Trophoblast cell (in vitro differentiated cells and primary cell): ENCODE data around the gene NDE1.

Experiments
- DNase-seq, 2 donors: peaks; one replicate each; pipeline ENCODE4 v3.0.0-alpha.2; 2016
- H2AFZ ChIP-seq: 2 replicates; pipeline ENCODE4 v1.6.1; 2013; ENCODE audit warnings: low read length, moderate library complexity, mild to moderate bottlenecking; ENCODE audit not compliant: insufficient read depth, poor library complexity
- H2AK5ac ChIP-seq: 2 replicates; pipeline ENCODE4 v1.6.1; 2013; ENCODE audit warnings: mild to moderate bottlenecking, low read length
- H2BK120ac ChIP-seq: 2 replicates; pipeline ENCODE4 v1.6.1; 2013; ENCODE audit warnings: low read length, mild to moderate bottlenecking, moderate library complexity; ENCODE audit not compliant: insufficient read depth, poor library complexity
- H2BK12ac ChIP-seq: 2 replicates; pipeline ENCODE4 v1.6.1; 2013; ENCODE audit warnings: mild to moderate bottlenecking, low read length, moderate library complexity
- H2BK5ac ChIP-seq: 2 replicates; pipeline ENCODE4 v1.6.1; 2013; ENCODE audit warnings: low read length, low read depth, moderate library complexity, mild to moderate bottlenecking; ENCODE audit not compliant: poor library complexity
- H3K14ac ChIP-seq: 2 replicates; pipeline ENCODE4 v1.6.1; 2013; ENCODE audit warnings: mild to moderate bottlenecking, low read length
- H3K18ac ChIP-seq: 2 replicates; pipeline ENCODE4 v1.6.1; 2013; ENCODE audit warnings: mild to moderate bottlenecking, low read length
- H3K23ac ChIP-seq: 2 replicates; pipeline ENCODE4 v1.6.1; 2013; ENCODE audit warnings: low read length
- H3K27ac ChIP-seq: 2 replicates; pipeline ENCODE4 v1.5.1; 2013; ENCODE audit warnings: low read depth, mild to moderate bottlenecking, inconsistent platforms, low read length, moderate library complexity
- H3K27me3 ChIP-seq: 2 replicates; pipeline ENCODE4 v1.6.1; 2013; ENCODE audit warnings: inconsistent platforms, mild to moderate bottlenecking, low read length, moderate library complexity; ENCODE audit not compliant: insufficient read depth
- H3K36me3 ChIP-seq, 2 experiments: 1 replicate in 1 of 2; 2 replicates in 1 of 2; pipeline ENCODE4 v1.6.1; 2013; ENCODE audit warnings: low read length in 2 of 2, mild to moderate bottlenecking in 2 of 2, moderate library complexity in 1 of 2; ENCODE audit not compliant: insufficient read depth in 2 of 2, control insufficient read depth in 1 of 2
- H3K4ac ChIP-seq: 2 replicates; pipeline ENCODE4 v1.6.1; 2013; ENCODE audit warnings: low read depth, mild to moderate bottlenecking, low read length, moderate library complexity
- H3K4me1 ChIP-seq, 2 experiments: 1 replicate in 1 of 2; 2 replicates in 1 of 2; pipeline ENCODE4 v1.6.1; 2013; ENCODE audit warnings: low read length in 2 of 2, mild to moderate bottlenecking in 2 of 2, moderate library complexity in 1 of 2; ENCODE audit not compliant: insufficient read depth in 2 of 2, control insufficient read depth in 1 of 2
- H3K4me2 ChIP-seq: 2 replicates; pipeline ENCODE4 v1.6.1; 2013; ENCODE audit warnings: inconsistent platforms, mild to moderate bottlenecking, low read length, moderate library complexity
- H3K4me3 ChIP-seq: 2 replicates; pipeline ENCODE4 v1.5.1; 2013; ENCODE audit warnings: mild to moderate bottlenecking, low read depth, low read length, inconsistent platforms
- H3K79me1 ChIP-seq: one replicate; pipeline ENCODE4 v1.6.1; 2013; ENCODE audit warnings: low read length
- H3K79me2 ChIP-seq: 2 replicates; pipeline ENCODE4 v1.6.1; 2013; ENCODE audit warnings: low read length, mild to moderate bottlenecking; ENCODE audit not compliant: control insufficient read depth, insufficient read depth, poor library complexity
- H3K9ac ChIP-seq: 2 replicates; pipeline ENCODE4 v1.6.1; 2013; ENCODE audit warnings: mild to moderate bottlenecking, low read length
- H3K9me3 ChIP-seq: 2 replicates; pipeline ENCODE4 v1.6.1; 2013; ENCODE audit warnings: low read depth, mild to moderate bottlenecking, control low read depth, inconsistent platforms, low read length; ENCODE audit not compliant: insufficient read depth
- H4K12ac ChIP-seq: 2 replicates; pipeline ENCODE4 v1.6.1; 2013; ENCODE audit warnings: low read depth, mild to moderate bottlenecking, low read length, moderate library complexity
- H4K8ac ChIP-seq: 2 replicates; pipeline ENCODE4 v1.6.1; 2013; ENCODE audit warnings: low read depth, mild to moderate bottlenecking, low read length, moderate library complexity
- H4K91ac ChIP-seq: one replicate; pipeline ENCODE4 v1.6.1; 2013; ENCODE audit warnings: low read depth, mild to moderate bottlenecking, low read length, moderate library complexity
- WGBS: extraction: QIAGEN DNeasy Blood & Tissue Kit; methylation state at CpG from one replicate; pipeline ENCODE4 v1.1.7; 2013; ENCODE audit warnings: missing lambda C conversion rate; ENCODE audit not compliant: insufficient read length, insufficient coverage; ENCODE audit errors: extremely low coverage; 5-methylcytosine and 5-hydroxymethylcytosine counted together

NDE1 gene

GRCh38 chr16:15660203-15660601 lies 10.2 kb downstream of the NDE1 start:
- H4K8ac ChIP-seq = no peak overlapping the region
- H3K79me1 ChIP-seq = no peaks in the 10 kb centered on the region
- DNase-seq = no peak
- H3K4ac ChIP-seq = no peak overlapping the region
- no peak overlapping the region for H2AFZ ChIP-seq
- no peak overlapping the region for H3K9ac ChIP-seq
- H3K79me2 ChIP-seq = no peaks in the 10 kb centered on the region
- no peak overlapping the region for H2BK5ac ChIP-seq
- H3K4me2 ChIP-seq = no peak overlapping the region
- WGBS = no CpG with 5 or more reads among the region's 5 CpGs
- H3K27me3 ChIP-seq = no peaks in the 10 kb centered on the region
- H2BK120ac ChIP-seq = no peak overlapping the region
- H3K36me3 ChIP-seq = peaks cover 3 to 8% of the 10 kb centered on the region in 2 experiments
- H3K18ac ChIP-seq = no peak overlapping the region
- H3K27ac ChIP-seq = no peak overlapping the region
- no peak overlapping the region for H2BK12ac ChIP-seq
- H4K91ac ChIP-seq = no peak overlapping the region
- no peak overlapping the region for H2AK5ac ChIP-seq
- H3K14ac ChIP-seq = no peak overlapping the region
- H3K9me3 ChIP-seq = no peaks in the 10 kb centered on the region
- no peak overlapping the region for H3K23ac ChIP-seq
- H3K4me1 ChIP-seq = no peaks in the 10 kb centered on the region
- H3K4me3 ChIP-seq = no peak overlapping the region
- no peak overlapping the region for H4K12ac ChIP-seq

GRCh38 chr16:15665107-15665506 lies 15.1 kb downstream of the NDE1 start:
- Histone ChIP-seq H3K18ac (no peak overlapping the region), H3K4me1 (no peaks in the 10 kb centered on the region), H2BK120ac (no peak overlapping the region), H2AFZ (no peak overlapping the region), H4K12ac (no peak overlapping the region), H2AK5ac (no peak overlapping the region), H3K4me3 (no peak overlapping the region), H4K8ac (no peak overlapping the region), H3K79me1 (no peaks in the 10 kb centered on the region), H3K9me3 (no peaks in the 10 kb centered on the region), H3K27ac (no peak overlapping the region), H3K27me3 (no peaks in the 10 kb centered on the region), H3K14ac (no peak overlapping the region), H3K23ac (no peak overlapping the region), H3K4ac (no peak overlapping the region), H3K9ac (no peak overlapping the region), H2BK5ac (no peak overlapping the region), H3K79me2 (no peaks in the 10 kb centered on the region), H4K91ac (no peak overlapping the region), H3K4me2 (no peak overlapping the region), H2BK12ac (no peak overlapping the region), H3K36me3 (peaks cover 31 to 38% of the 10 kb centered on the region in 2 experiments)
- DNase-seq = no peak

- H3K4me2 ChIP-seq = no peak overlapping the region
- H3K18ac ChIP-seq = no peak overlapping the region
- no peak overlapping the region for H3K23ac ChIP-seq
- WGBS = no CpG with 5 or more reads among the region's 18 CpGs
- peak; percentile 49 to 93 for DNase-seq
- no peak overlapping the region for H3K9ac ChIP-seq
- peaks cover 31 to 42% of the 10 kb centered on the region in 2 experiments for H3K36me3 ChIP-seq
- no peak overlapping the region for H3K4ac ChIP-seq
- H2BK120ac ChIP-seq = no peak overlapping the region
- H4K8ac ChIP-seq = no peak overlapping the region
- no peak overlapping the region for H2AFZ ChIP-seq
- no peak overlapping the region for H2BK5ac ChIP-seq
- H2BK12ac ChIP-seq = no peak overlapping the region
- H3K79me1 ChIP-seq = no peaks in the 10 kb centered on the region
- no peak overlapping the region for H3K27ac ChIP-seq
- H3K79me2 ChIP-seq = no peaks in the 10 kb centered on the region
- H3K4me1 ChIP-seq = no peaks in the 10 kb centered on the region
- H3K9me3 ChIP-seq = no peaks in the 10 kb centered on the region
- H3K4me3 ChIP-seq = no peak overlapping the region
- no peak overlapping the region for H4K91ac ChIP-seq
- H3K14ac ChIP-seq = no peak overlapping the region
- no peak overlapping the region for H4K12ac ChIP-seq
- H2AK5ac ChIP-seq = no peak overlapping the region
- H3K27me3 ChIP-seq = no peaks in the 10 kb centered on the region
Observed at GRCh38 chr16:15667091-15667742, 17.2 kb downstream of the NDE1 start.

- Histone ChIP-seq H3K18ac (no peak overlapping the region), H3K4me1 (no peaks in the 10 kb centered on the region), H2AFZ (no peak overlapping the region), H3K27ac (no peak overlapping the region), H3K23ac (no peak overlapping the region), H3K4me3 (no peak overlapping the region), H3K4me2 (no peak overlapping the region), H3K4ac (no peak overlapping the region), H3K14ac (no peak overlapping the region), H4K8ac (no peak overlapping the region), H4K91ac (no peak overlapping the region), H2AK5ac (no peak overlapping the region), H4K12ac (no peak overlapping the region), H3K27me3 (no peaks in the 10 kb centered on the region), H3K79me2 (no peaks in the 10 kb centered on the region), H2BK5ac (no peak overlapping the region), H2BK120ac (no peak overlapping the region), H3K79me1 (no peaks in the 10 kb centered on the region), H3K36me3 (peaks cover 27 to 38% of the 10 kb centered on the region in 2 experiments), H3K9me3 (no peaks in the 10 kb centered on the region), H2BK12ac (no peak overlapping the region), H3K9ac (no peak overlapping the region)
- no CpG with 5 or more reads among the region's 8 CpGs for WGBS
- no peak for DNase-seq
Observed at GRCh38 chr16:15671530-15672117, 21.6 kb downstream of the NDE1 start.
